ENCODE results near the gene CLSTN2.

The CLSTN2 gene

GRCh38 chr3:139982404-139982803, 47.4 kb downstream of the CLSTN2 start:
- CTCF ChIA-PET = interaction anchor here (0.6 kb wide), 1 partner anchor 82 kb away, joined by 3 read pairs; no protein-coding TSS in a partner anchor
- POLR2A ChIA-PET = no interaction called here
- DNase-seq (ENCODE audit: extremely low spot score) = peak; percentile 13
- TF ChIP-seq CTBP1 (IDR thresholded peaks at IDR 0.05; ENCODE audit: borderline replicate concordance) = no peak

- POLR2A ChIA-PET = no interaction called here
- TF ChIP-seq PKNOX1 (IDR thresholded peaks at IDR 0.05) = no peak
- no peak for TF ChIP-seq SP1 (IDR thresholded peaks at IDR 0.05)
- no peak for TF ChIP-seq L3MBTL2 (conservative IDR thresholded peaks at IDR 0.05)
- no peak for TF ChIP-seq FOXM1 (IDR thresholded peaks at IDR 0.05; ENCODE audit: borderline replicate concordance)
- no peak for TF ChIP-seq BHLHE40 (IDR thresholded peaks at IDR 0.05; ENCODE audit: borderline replicate concordance)
- TF ChIP-seq TARDBP (IDR thresholded peaks at IDR 0.05) = no peak
- no peak for TF ChIP-seq ARNT (IDR thresholded peaks at IDR 0.05)
- no peak for TF ChIP-seq NFRKB (IDR thresholded peaks at IDR 0.05)
- CTCF ChIA-PET = interaction anchor here (0.6 kb wide), 1 partner anchor 47 kb away, joined by 3 read pairs; no protein-coding TSS in a partner anchor
- DNase-seq (ENCODE audit: extremely low spot score) = no peak
These were observed 50.6 kb downstream of the CLSTN2 start for GRCh38 chr3:139985576-139985975.

GRCh38 chr3:139987908-139988307, 52.9 kb downstream of the CLSTN2 start:
- TF ChIP-seq PKNOX1 (IDR thresholded peaks at IDR 0.05) = no peak
- no peak for DNase-seq (ENCODE audit: extremely low spot score)
- ChIA-PET POLR2A (no interaction called here), CTCF (no interaction called here)

- no peak for TF ChIP-seq PKNOX1 (IDR thresholded peaks at IDR 0.05)
- TF ChIP-seq FOXK2 (IDR thresholded peaks at IDR 0.05) = no peak
- no peak for TF ChIP-seq ZNF384 (IDR thresholded peaks at IDR 0.05)
- no peak for TF ChIP-seq FOXA1 (IDR thresholded peaks at IDR 0.05)
- TF ChIP-seq ELF4 (IDR thresholded peaks at IDR 0.05) = no peak
- no peak for TF ChIP-seq ARNT (IDR thresholded peaks at IDR 0.05)
- no peak for TF ChIP-seq LEF1 (IDR thresholded peaks at IDR 0.05; ENCODE audit: borderline replicate concordance)
- no peak for TF ChIP-seq BHLHE40 (IDR thresholded peaks at IDR 0.05; ENCODE audit: borderline replicate concordance)
- TF ChIP-seq NFRKB (IDR thresholded peaks at IDR 0.05) = no peak
- TF ChIP-seq HDGF (IDR thresholded peaks at IDR 0.05; ENCODE audit: borderline replicate concordance) = no peak
- TF ChIP-seq SUZ12 (IDR thresholded peaks at IDR 0.05) = no peak
- TF ChIP-seq L3MBTL2 (conservative IDR thresholded peaks at IDR 0.05) = no peak
- TF ChIP-seq SP1 (IDR thresholded peaks at IDR 0.05) = no peak
- CTCF ChIA-PET = no interaction called here
- POLR2A ChIA-PET = no interaction called here
These were observed 53.6 kb downstream of the CLSTN2 start for GRCh38 chr3:139988472-139989156.

GRCh38 chr3:139994891-139995290, 59.9 kb downstream of the CLSTN2 start:
- CTCF ChIA-PET = no interaction called here

More at GRCh38 chr3:139988472-139989156, 53.6 kb downstream of the CLSTN2 start:
- no peak for DNase-seq (ENCODE audit: extremely low spot score)

GRCh38 chr3:140004271-140004670, 69.3 kb downstream of the CLSTN2 start:
- ChIA-PET CTCF (no interaction called here), POLR2A (no interaction called here)
- TF ChIP-seq SP1 (IDR thresholded peaks at IDR 0.05) = no peak
- no peak for TF ChIP-seq NFRKB (IDR thresholded peaks at IDR 0.05)
- no peak for TF ChIP-seq ARNT (IDR thresholded peaks at IDR 0.05)
- no peak for TF ChIP-seq BHLHE40 (IDR thresholded peaks at IDR 0.05; ENCODE audit: borderline replicate concordance)
- TF ChIP-seq ZNF384 (IDR thresholded peaks at IDR 0.05) = no peak
- no peak for TF ChIP-seq LEF1 (IDR thresholded peaks at IDR 0.05; ENCODE audit: borderline replicate concordance)
- no peak for TF ChIP-seq TARDBP (IDR thresholded peaks at IDR 0.05)
- no peak for TF ChIP-seq L3MBTL2 (conservative IDR thresholded peaks at IDR 0.05)
- no peak for TF ChIP-seq FOXK2 (IDR thresholded peaks at IDR 0.05)
- no peak for TF ChIP-seq ELF4 (IDR thresholded peaks at IDR 0.05)
- TF ChIP-seq FOXM1 (IDR thresholded peaks at IDR 0.05; ENCODE audit: borderline replicate concordance) = no peak
- TF ChIP-seq FOXA1 (IDR thresholded peaks at IDR 0.05) = no peak
- TF ChIP-seq SUZ12 (IDR thresholded peaks at IDR 0.05) = no peak
- TF ChIP-seq CTBP1 (IDR thresholded peaks at IDR 0.05; ENCODE audit: borderline replicate concordance) = no peak
- no peak for TF ChIP-seq PKNOX1 (IDR thresholded peaks at IDR 0.05)
- TF ChIP-seq HDGF (IDR thresholded peaks at IDR 0.05; ENCODE audit: borderline replicate concordance) = no peak
- no peak for DNase-seq (ENCODE audit: extremely low spot score)

More at GRCh38 chr3:139994891-139995290, 59.9 kb downstream of the CLSTN2 start:
- no peak for DNase-seq (ENCODE audit: extremely low spot score)
- POLR2A ChIA-PET = no interaction called here
- TF ChIP-seq HDGF (IDR thresholded peaks at IDR 0.05; ENCODE audit: borderline replicate concordance) = no peak
- no peak for TF ChIP-seq PKNOX1 (IDR thresholded peaks at IDR 0.05)
- no peak for TF ChIP-seq ZNF384 (IDR thresholded peaks at IDR 0.05)
- no peak for TF ChIP-seq L3MBTL2 (conservative IDR thresholded peaks at IDR 0.05)
- TF ChIP-seq FOXM1 (IDR thresholded peaks at IDR 0.05; ENCODE audit: borderline replicate concordance) = no peak
- TF ChIP-seq LEF1 (IDR thresholded peaks at IDR 0.05; ENCODE audit: borderline replicate concordance) = no peak
- no peak for TF ChIP-seq CTBP1 (IDR thresholded peaks at IDR 0.05; ENCODE audit: borderline replicate concordance)
- no peak for TF ChIP-seq TARDBP (IDR thresholded peaks at IDR 0.05)
- TF ChIP-seq SP1 (IDR thresholded peaks at IDR 0.05) = no peak
- no peak for TF ChIP-seq FOXA1 (IDR thresholded peaks at IDR 0.05)
- no peak for TF ChIP-seq SUZ12 (IDR thresholded peaks at IDR 0.05)
- TF ChIP-seq ARNT (IDR thresholded peaks at IDR 0.05) = no peak
- TF ChIP-seq BHLHE40 (IDR thresholded peaks at IDR 0.05; ENCODE audit: borderline replicate concordance) = no peak
- TF ChIP-seq FOXK2 (IDR thresholded peaks at IDR 0.05) = no peak
- no peak for TF ChIP-seq ELF4 (IDR thresholded peaks at IDR 0.05)
- TF ChIP-seq NFRKB (IDR thresholded peaks at IDR 0.05) = no peak

Measured in HEK293T (cell line).